Gastroesophageal sphincter (tissue), 3 donors: ENCODE data around the gene ATP10D.

Source experiments
- CTCF ChIP-seq, 4 experiments: fragments of 200-600 bp in 2 of 4; fragments of 450-650 bp in 2 of 4; sonication (generic) in 1 of 4; IDR thresholded peaks; one replicate each; pipeline ENCODE4 v1.5.1; 2017 to 2019; ENCODE audit warnings: antibody characterized with exemption in 4 of 4, mild to moderate bottlenecking in 2 of 4, moderate library complexity in 2 of 4
- EP300 ChIP-seq: sonication (generic); formaldehyde crosslinking; IDR thresholded peaks from one replicate; pipeline ENCODE4 v1.6.1; 2017; ENCODE audit warnings: antibody characterized with exemption, mild to moderate bottlenecking
- POLR2A ChIP-seq, 2 donors: fragments of 450-650 bp; IDR thresholded peaks; one replicate each; pipeline ENCODE4 v1.6.1; 2017; ENCODE audit warnings: antibody characterized with exemption in 2 of 2, mild to moderate bottlenecking in 2 of 2, moderate library complexity in 1 of 2
- POLR2AphosphoS5 ChIP-seq: sonication (generic); formaldehyde crosslinking; IDR thresholded peaks from one replicate; pipeline ENCODE4 v1.6.1; 2017; ENCODE audit warnings: antibody characterized with exemption

- TF ChIP-seq CTCF (IDR thresholded peaks at IDR 0.05) (no peak), POLR2AphosphoS5 (no peak), POLR2A (IDR thresholded peaks at IDR 0.05) (no peak), EP300 (no peak)
These were observed 146.1 kb downstream of the ATP10D start for GRCh38 chr4:47631161-47631560.
